Measurements from ENCODE around the gene INSYN1.
"Not testable (repeated sequence)": the region's sequence is repeated elsewhere in the genome, so short reads cannot be mapped to it uniquely, and the experiment has no call there.

DNA sequence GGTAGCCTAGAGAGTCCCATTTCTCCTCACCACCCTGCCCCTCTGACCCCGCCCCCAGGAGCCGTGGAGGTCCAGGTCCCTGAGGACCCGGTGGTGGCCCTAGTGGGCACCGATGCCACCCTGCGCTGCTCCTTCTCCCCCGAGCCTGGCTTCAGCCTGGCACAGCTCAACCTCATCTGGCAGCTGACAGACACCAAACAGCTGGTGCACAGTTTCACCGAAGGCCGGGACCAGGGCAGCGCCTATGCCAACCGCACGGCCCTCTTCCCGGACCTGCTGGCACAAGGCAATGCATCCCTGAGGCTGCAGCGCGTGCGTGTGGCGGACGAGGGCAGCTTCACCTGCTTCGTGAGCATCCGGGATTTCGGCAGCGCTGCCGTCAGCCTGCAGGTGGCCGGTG lies 49.5 kb downstream of the INSYN1 start:
- TF ChIP-seq EP300 (IDR thresholded peaks at IDR 0.05): not testable (repeated sequence)
- TF ChIP-seq, protein P1, sequence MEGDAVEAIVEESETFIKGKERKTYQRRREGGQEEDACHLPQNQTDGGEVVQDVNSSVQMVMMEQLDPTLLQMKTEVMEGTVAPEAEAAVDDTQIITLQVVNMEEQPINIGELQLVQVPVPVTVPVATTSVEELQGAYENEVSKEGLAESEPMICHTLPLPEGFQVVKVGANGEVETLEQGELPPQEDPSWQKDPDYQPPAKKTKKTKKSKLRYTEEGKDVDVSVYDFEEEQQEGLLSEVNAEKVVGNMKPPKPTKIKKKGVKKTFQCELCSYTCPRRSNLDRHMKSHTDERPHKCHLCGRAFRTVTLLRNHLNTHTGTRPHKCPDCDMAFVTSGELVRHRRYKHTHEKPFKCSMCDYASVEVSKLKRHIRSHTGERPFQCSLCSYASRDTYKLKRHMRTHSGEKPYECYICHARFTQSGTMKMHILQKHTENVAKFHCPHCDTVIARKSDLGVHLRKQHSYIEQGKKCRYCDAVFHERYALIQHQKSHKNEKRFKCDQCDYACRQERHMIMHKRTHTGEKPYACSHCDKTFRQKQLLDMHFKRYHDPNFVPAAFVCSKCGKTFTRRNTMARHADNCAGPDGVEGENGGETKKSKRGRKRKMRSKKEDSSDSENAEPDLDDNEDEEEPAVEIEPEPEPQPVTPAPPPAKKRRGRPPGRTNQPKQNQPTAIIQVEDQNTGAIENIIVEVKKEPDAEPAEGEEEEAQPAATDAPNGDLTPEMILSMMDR (IDR thresholded peaks at IDR 0.05): not testable (repeated sequence)

All from sigmoid colon (tissue), 4 donors.